AG09309 (cell line): ENCODE data around the gene WDR20.
"Not testable (repeated sequence)": the region's sequence is repeated elsewhere in the genome, so short reads cannot be mapped to it uniquely, and the experiment has no call there.

Experiments used
- DNase-seq: peaks from one replicate; pipeline ENCODE4 v3.0.0-alpha.2; 2010; ENCODE audit warnings: low read depth
- H3K4me3 ChIP-seq: 2 replicates; pipeline ENCODE4 v1.5.1; 2011; ENCODE audit warnings: mild to moderate bottlenecking, low read depth, low read length, moderate library complexity; ENCODE audit not compliant: control insufficient read depth
- CTCF ChIP-seq: IDR thresholded peaks from 2 replicates; pipeline ENCODE4 v1.5.1; 2011; ENCODE audit warnings: mild to moderate bottlenecking, low read depth, low read length, inconsistent platforms; ENCODE audit not compliant: insufficient read depth, control insufficient read depth; ENCODE audit errors: missing control alignments

Gene WDR20

GRCh38 chr14:102236026-102236425 is 96.3 kb downstream of the WDR20 start:
- no peak overlapping the region for H3K4me3 ChIP-seq
- no peak for DNase-seq
- TF ChIP-seq CTCF: no peak

- no peak for TF ChIP-seq CTCF
- no peak overlapping the region for H3K4me3 ChIP-seq
- no peak for DNase-seq
Measured at GRCh38 chr14:102238131-102238530, 98.4 kb downstream of the WDR20 start.

GRCh38 chr14:102238766-102239165 is 99.1 kb downstream of the WDR20 start:
- no peak overlapping the region for H3K4me3 ChIP-seq
- DNase-seq: no peak
- no peak for TF ChIP-seq CTCF

GRCh38 chr14:102239231-102239630 is 99.5 kb downstream of the WDR20 start:
- TF ChIP-seq CTCF: no peak
- no peak overlapping the region for H3K4me3 ChIP-seq
- no peak for DNase-seq

- not testable (repeated sequence) for DNase-seq, H3K4me3 ChIP-seq
Measured at GRCh38 chr14:102240481-102240880, 100.8 kb downstream of the WDR20 start.

- H3K4me3 ChIP-seq: no peak overlapping the region
- DNase-seq: no peak
- TF ChIP-seq CTCF: no peak
Measured at GRCh38 chr14:102241147-102241546, 101.5 kb downstream of the WDR20 start.

- not testable (repeated sequence) for DNase-seq, H3K4me3 ChIP-seq
Measured at GRCh38 chr14:102243795-102244194, 104.1 kb downstream of the WDR20 start.

- no peak for TF ChIP-seq CTCF
- H3K4me3 ChIP-seq: no peak overlapping the region
- no peak for DNase-seq
Measured at GRCh38 chr14:102246071-102246470, 106.4 kb downstream of the WDR20 start.
